MM.1S (cell line): ENCODE measurements around the gene SEMA4D.

ENCODE experiments used
- DNase-seq: peaks from one replicate; pipeline ENCODE4 v3.0.0-alpha.2; 2015
- H2AFZ ChIP-seq: fragments of 300-600 bp; sonication (generic); 2 replicates; pipeline ENCODE4 v1.6.0; 2016; ENCODE audit warnings: antibody characterized with exemption, low read length
- H3F3A ChIP-seq: fragments of 300-600 bp; sonication (generic); 2 replicates; pipeline ENCODE4 v1.6.1; 2016; ENCODE audit warnings: mild to moderate bottlenecking, antibody characterized with exemption, low read length, moderate library complexity, mixed read lengths; ENCODE audit not compliant: insufficient read depth
- H3K27ac ChIP-seq: fragments of 300-600 bp; sonication (generic); 2 replicates; pipeline ENCODE4 v1.5.1; 2016; ENCODE audit warnings: mild to moderate bottlenecking, low read length
- H3K27me3 ChIP-seq: fragments of 300-600 bp; sonication (generic); replicated peaks from 2 replicates; pipeline ENCODE4 v1.6.0; 2016; ENCODE audit warnings: low read length; ENCODE audit not compliant: insufficient read depth
- H3K36me3 ChIP-seq: fragments of 300-600 bp; sonication (generic); replicated peaks from 2 replicates; pipeline ENCODE4 v1.6.1; 2016; ENCODE audit warnings: mild to moderate bottlenecking, low read length, mixed read lengths; ENCODE audit not compliant: insufficient read depth
- H3K4me1 ChIP-seq: fragments of 300-600 bp; sonication (generic); 2 replicates; pipeline ENCODE4 v1.6.1; 2016; ENCODE audit warnings: low read length, mixed read lengths
- H3K4me2 ChIP-seq: fragments of 300-600 bp; sonication (generic); 2 replicates; pipeline ENCODE4 v1.6.0; 2016; ENCODE audit warnings: low read depth, low read length
- H3K4me3 ChIP-seq: fragments of 300-600 bp; sonication (generic); 2 replicates; pipeline ENCODE4 v1.5.1; 2016; ENCODE audit warnings: low read length, mixed read lengths
- H3K79me2 ChIP-seq: fragments of 300-600 bp; sonication (generic); 2 replicates; pipeline ENCODE4 v1.6.1; 2016; ENCODE audit warnings: mixed run types, low read length, mixed read lengths
- H3K9ac ChIP-seq: fragments of 300-600 bp; sonication (generic); 2 replicates; pipeline ENCODE4 v1.6.1; 2016; ENCODE audit warnings: low read length, mixed read lengths
- H3K9me2 ChIP-seq: fragments of 300-600 bp; sonication (generic); replicated peaks from 2 replicates; pipeline ENCODE4 v1.6.1; 2016; ENCODE audit warnings: mild to moderate bottlenecking, low read length, mixed read lengths; ENCODE audit not compliant: insufficient read depth
- H3K9me3 ChIP-seq: fragments of 300-600 bp; sonication (generic); replicated peaks from 2 replicates; pipeline ENCODE4 v1.6.1; 2016; ENCODE audit warnings: mild to moderate bottlenecking, low read length, mixed read lengths; ENCODE audit not compliant: insufficient read depth
- H4K20me1 ChIP-seq: fragments of 300-600 bp; sonication (generic); 2 replicates; pipeline ENCODE4 v1.6.1; 2016; ENCODE audit warnings: mild to moderate bottlenecking, low read length, moderate library complexity, mixed read lengths; ENCODE audit not compliant: insufficient read depth
- EZH2 ChIP-seq: fragments of 300-600 bp; sonication (generic); optimal IDR thresholded peaks from 2 replicates; pipeline ENCODE3; 2017; ENCODE audit warnings: low read depth, mild to moderate bottlenecking, antibody characterized with exemption, low read length, mixed read lengths
- EZH2phosphoT487 ChIP-seq: fragments of 300-600 bp; sonication (generic); IDR thresholded peaks from 2 replicates; pipeline ENCODE4 v1.6.1; 2018; ENCODE audit warnings: antibody characterized with exemption, low read length
- TF ChIP-seq, protein P1 (sequence below): fragments of 300-600 bp; sonication (generic); IDR thresholded peaks from 2 replicates; pipeline ENCODE4 v1.5.1; 2016; ENCODE audit warnings: antibody characterized with exemption, low read length, mixed read lengths

Gene SEMA4D

GRCh38 chr9:89522959-89523285 lies 25.0 kb upstream of the SEMA4D start:
- peak overlapping the region; percentile 94 for H3K27ac ChIP-seq

GRCh38 chr9:89522261-89522958 lies 24.5 kb upstream of the SEMA4D start:
- H3K36me3 ChIP-seq: no peaks in the 10 kb centered on the region
- no peaks in the 10 kb centered on the region for H3K9me2 ChIP-seq
- peak overlapping the region; percentile 72 for H3K4me2 ChIP-seq
- peak overlapping the region; percentile 94 for H3K27ac ChIP-seq
- H3K4me1 ChIP-seq: peaks cover 43% of the 10 kb centered on the region
- no peaks in the 10 kb centered on the region for H3K9me3 ChIP-seq
- TF ChIP-seq EZH2 (no peak), EZH2phosphoT487 (no peak)
- TF ChIP-seq, protein P1, sequence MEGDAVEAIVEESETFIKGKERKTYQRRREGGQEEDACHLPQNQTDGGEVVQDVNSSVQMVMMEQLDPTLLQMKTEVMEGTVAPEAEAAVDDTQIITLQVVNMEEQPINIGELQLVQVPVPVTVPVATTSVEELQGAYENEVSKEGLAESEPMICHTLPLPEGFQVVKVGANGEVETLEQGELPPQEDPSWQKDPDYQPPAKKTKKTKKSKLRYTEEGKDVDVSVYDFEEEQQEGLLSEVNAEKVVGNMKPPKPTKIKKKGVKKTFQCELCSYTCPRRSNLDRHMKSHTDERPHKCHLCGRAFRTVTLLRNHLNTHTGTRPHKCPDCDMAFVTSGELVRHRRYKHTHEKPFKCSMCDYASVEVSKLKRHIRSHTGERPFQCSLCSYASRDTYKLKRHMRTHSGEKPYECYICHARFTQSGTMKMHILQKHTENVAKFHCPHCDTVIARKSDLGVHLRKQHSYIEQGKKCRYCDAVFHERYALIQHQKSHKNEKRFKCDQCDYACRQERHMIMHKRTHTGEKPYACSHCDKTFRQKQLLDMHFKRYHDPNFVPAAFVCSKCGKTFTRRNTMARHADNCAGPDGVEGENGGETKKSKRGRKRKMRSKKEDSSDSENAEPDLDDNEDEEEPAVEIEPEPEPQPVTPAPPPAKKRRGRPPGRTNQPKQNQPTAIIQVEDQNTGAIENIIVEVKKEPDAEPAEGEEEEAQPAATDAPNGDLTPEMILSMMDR: no peak
- no peaks in the 10 kb centered on the region for H4K20me1 ChIP-seq
- peak; percentile 93 for DNase-seq
- no peaks in the 10 kb centered on the region for H3K79me2 ChIP-seq
- no peaks in the 10 kb centered on the region for H3K27me3 ChIP-seq
- H3F3A ChIP-seq: peaks cover 21% of the 10 kb centered on the region
- H2AFZ ChIP-seq: peak overlapping the region; percentile 75
- H3K9ac ChIP-seq: peak overlapping the region; percentile 53
- H3K4me3 ChIP-seq: peak overlapping the region; percentile 24; the same call in 1 of the 2 replicates

More at GRCh38 chr9:89522959-89523285, 25.0 kb upstream of the SEMA4D start:
- no peaks in the 10 kb centered on the region for H3K79me2 ChIP-seq
- H3K36me3 ChIP-seq: no peaks in the 10 kb centered on the region
- H3F3A ChIP-seq: peaks cover 21% of the 10 kb centered on the region
- H3K9me3 ChIP-seq: no peaks in the 10 kb centered on the region
- no peaks in the 10 kb centered on the region for H3K27me3 ChIP-seq
- no peaks in the 10 kb centered on the region for H3K9me2 ChIP-seq
- TF ChIP-seq EZH2phosphoT487 (no peak), EZH2 (no peak)
- TF ChIP-seq, protein P1: no peak
- H3K4me3 ChIP-seq: no peak overlapping the region
- no peaks in the 10 kb centered on the region for H4K20me1 ChIP-seq
- H2AFZ ChIP-seq: peak overlapping the region; percentile 75
- DNase-seq: no peak
- H3K4me2 ChIP-seq: peak overlapping the region; percentile 72
- H3K4me1 ChIP-seq: peaks cover 43% of the 10 kb centered on the region
- peak overlapping the region; percentile 53; the same call in 1 of the 2 replicates for H3K9ac ChIP-seq

DNA sequence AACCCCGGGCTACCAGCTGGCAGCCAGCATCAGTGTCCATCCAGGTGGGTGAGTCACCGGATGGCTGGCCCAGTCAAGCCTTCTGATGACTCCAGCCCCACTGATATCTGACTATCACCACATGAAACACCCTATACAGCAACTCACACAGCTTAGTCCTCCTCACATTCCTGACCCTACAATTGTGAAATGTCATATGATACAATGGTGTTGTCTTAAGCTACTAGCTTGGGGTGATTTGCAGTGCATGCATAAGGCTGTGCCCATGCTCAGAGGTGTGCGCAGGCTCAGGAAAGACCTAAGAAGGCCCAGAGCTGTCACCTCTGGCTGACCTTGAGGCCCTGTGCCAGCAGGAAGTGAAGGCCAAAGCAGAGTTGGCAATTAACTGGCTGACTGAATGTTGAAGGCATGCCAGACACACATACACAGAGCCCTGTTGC lies 21.5 kb upstream of the SEMA4D start:
- Histone ChIP-seq H3K27me3 (no peaks in the 10 kb centered on the region), H4K20me1 (no peaks in the 10 kb centered on the region), H3K9ac (no peak overlapping the region), H3K4me2 (no peak overlapping the region), H3K9me2 (no peaks in the 10 kb centered on the region), H3K9me3 (no peaks in the 10 kb centered on the region), H2AFZ (no peak overlapping the region), H3K27ac (no peak overlapping the region), H3K4me1 (peaks cover 33% of the 10 kb centered on the region), H3F3A (peaks cover 21% of the 10 kb centered on the region), H3K79me2 (no peaks in the 10 kb centered on the region), H3K4me3 (no peak overlapping the region), H3K36me3 (no peaks in the 10 kb centered on the region)
- TF ChIP-seq, protein P1: no peak
- TF ChIP-seq EZH2phosphoT487: no peak
- TF ChIP-seq EZH2: no peak
- peak; percentile 45 for DNase-seq
